GM12878 (cell line): ENCODE measurements around the gene NAP1L5.

Source experiments
- ATF7 ChIP-seq: fragments of 450-650 bp; IDR thresholded peaks from 2 replicates; pipeline ENCODE4 v1.6.1; 2016; ENCODE audit warnings: low read depth, mild to moderate bottlenecking
- CHD4 ChIP-seq: fragments of 200-600 bp; sonication (generic); IDR thresholded peaks from 2 replicates; pipeline ENCODE4 v1.6.1; 2016; ENCODE audit warnings: mild to moderate bottlenecking
- EGR1 ChIP-seq, 2 experiments: IDR thresholded peaks; 1 replicate in 1 of 2; 2 replicates in 1 of 2; pipeline ENCODE4 v1.6.1; 2011 to 2012; ENCODE audit warnings: low read depth in 2 of 2, low read length in 2 of 2, borderline replicate concordance in 1 of 2, mild to moderate bottlenecking in 1 of 2, moderate library complexity in 1 of 2
- POLR2AphosphoS5 ChIP-seq: IDR thresholded peaks from 2 replicates; pipeline ENCODE4 v1.6.1; 2011; ENCODE audit warnings: mild to moderate bottlenecking, low read length, inconsistent platforms
- TCF12 ChIP-seq: IDR thresholded peaks from 2 replicates; pipeline ENCODE4 v1.6.1; 2011; ENCODE audit warnings: low read depth, mild to moderate bottlenecking, low read length
- ZNF217 ChIP-seq: fragments of 450-650 bp; IDR thresholded peaks from 2 replicates; pipeline ENCODE4 v1.6.1; 2017; ENCODE audit warnings: antibody characterized with exemption, mild to moderate bottlenecking
- TF ChIP-seq, protein P1 (sequence below), 3 experiments: IDR thresholded peaks in 2 of 3; conservative IDR thresholded peaks in 1 of 3; 2 replicates each; pipeline ENCODE4 v1.5.1; 2011; ENCODE audit warnings: low read depth in 3 of 3, low read length in 3 of 3, mild to moderate bottlenecking in 3 of 3, control low read depth in 2 of 3, moderate library complexity in 2 of 3, inconsistent platforms in 1 of 3, mixed read lengths in 1 of 3; ENCODE audit not compliant: control insufficient read depth in 2 of 3, insufficient read depth in 1 of 3; ENCODE audit errors: extremely low read depth in 1 of 3
- TF ChIP-seq, protein P2 (sequence below): IDR thresholded peaks from 2 replicates; pipeline ENCODE4 v1.6.1; 2011; ENCODE audit warnings: low read depth, mild to moderate bottlenecking, low read length, moderate library complexity, borderline replicate concordance; ENCODE audit errors: extremely low read depth
- TF ChIP-seq, protein P3 (sequence below): IDR thresholded peaks from 2 replicates; pipeline ENCODE4 v1.6.1; 2012; ENCODE audit warnings: improper control_type of control experiment, low read depth, low read length; ENCODE audit not compliant: insufficient replicate concordance

DNA sequence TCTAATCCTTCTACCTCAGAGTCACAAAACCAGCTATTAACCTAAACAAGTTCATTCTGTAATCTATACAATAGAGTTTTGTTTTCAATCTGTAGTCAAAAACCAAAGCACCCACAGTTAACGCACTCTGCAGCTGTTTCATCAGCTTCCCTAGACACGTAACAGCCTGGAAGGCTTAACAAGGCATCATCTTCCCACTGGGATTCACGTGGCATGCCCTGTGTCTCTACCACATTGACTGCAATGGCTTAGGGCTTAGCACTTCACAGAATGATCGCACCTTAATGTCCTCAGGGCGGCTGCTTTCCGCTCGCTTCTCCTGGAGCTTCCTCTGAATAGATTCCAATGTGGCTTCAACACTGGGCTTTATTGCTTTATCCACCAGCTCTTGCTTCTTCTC is 49.7 kb upstream of the NAP1L5 start:
- TF ChIP-seq, protein P1, sequence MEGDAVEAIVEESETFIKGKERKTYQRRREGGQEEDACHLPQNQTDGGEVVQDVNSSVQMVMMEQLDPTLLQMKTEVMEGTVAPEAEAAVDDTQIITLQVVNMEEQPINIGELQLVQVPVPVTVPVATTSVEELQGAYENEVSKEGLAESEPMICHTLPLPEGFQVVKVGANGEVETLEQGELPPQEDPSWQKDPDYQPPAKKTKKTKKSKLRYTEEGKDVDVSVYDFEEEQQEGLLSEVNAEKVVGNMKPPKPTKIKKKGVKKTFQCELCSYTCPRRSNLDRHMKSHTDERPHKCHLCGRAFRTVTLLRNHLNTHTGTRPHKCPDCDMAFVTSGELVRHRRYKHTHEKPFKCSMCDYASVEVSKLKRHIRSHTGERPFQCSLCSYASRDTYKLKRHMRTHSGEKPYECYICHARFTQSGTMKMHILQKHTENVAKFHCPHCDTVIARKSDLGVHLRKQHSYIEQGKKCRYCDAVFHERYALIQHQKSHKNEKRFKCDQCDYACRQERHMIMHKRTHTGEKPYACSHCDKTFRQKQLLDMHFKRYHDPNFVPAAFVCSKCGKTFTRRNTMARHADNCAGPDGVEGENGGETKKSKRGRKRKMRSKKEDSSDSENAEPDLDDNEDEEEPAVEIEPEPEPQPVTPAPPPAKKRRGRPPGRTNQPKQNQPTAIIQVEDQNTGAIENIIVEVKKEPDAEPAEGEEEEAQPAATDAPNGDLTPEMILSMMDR (IDR thresholded peaks at IDR 0.05 in 2 of 3, conservative IDR thresholded peaks at IDR 0.05 in 1 of 3; ENCODE audit: control insufficient read depth in 2 of 3, extremely low read depth in 1 of 3, insufficient read depth in 1 of 3, low read depth in 3 of 3, low read length in 3 of 3) = no peak
- TF ChIP-seq ATF7 (no peak), POLR2AphosphoS5 (no peak), TCF12 (no peak), EGR1 (IDR thresholded peaks at IDR 0.05; ENCODE audit: borderline replicate concordance in 1 of 2, low read depth in 2 of 2, low read length in 2 of 2) (no peak), ZNF217 (no peak), CHD4 (no peak)
- TF ChIP-seq, protein P2, sequence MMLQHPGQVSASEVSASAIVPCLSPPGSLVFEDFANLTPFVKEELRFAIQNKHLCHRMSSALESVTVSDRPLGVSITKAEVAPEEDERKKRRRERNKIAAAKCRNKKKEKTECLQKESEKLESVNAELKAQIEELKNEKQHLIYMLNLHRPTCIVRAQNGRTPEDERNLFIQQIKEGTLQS = no peak
- TF ChIP-seq, protein P3, sequence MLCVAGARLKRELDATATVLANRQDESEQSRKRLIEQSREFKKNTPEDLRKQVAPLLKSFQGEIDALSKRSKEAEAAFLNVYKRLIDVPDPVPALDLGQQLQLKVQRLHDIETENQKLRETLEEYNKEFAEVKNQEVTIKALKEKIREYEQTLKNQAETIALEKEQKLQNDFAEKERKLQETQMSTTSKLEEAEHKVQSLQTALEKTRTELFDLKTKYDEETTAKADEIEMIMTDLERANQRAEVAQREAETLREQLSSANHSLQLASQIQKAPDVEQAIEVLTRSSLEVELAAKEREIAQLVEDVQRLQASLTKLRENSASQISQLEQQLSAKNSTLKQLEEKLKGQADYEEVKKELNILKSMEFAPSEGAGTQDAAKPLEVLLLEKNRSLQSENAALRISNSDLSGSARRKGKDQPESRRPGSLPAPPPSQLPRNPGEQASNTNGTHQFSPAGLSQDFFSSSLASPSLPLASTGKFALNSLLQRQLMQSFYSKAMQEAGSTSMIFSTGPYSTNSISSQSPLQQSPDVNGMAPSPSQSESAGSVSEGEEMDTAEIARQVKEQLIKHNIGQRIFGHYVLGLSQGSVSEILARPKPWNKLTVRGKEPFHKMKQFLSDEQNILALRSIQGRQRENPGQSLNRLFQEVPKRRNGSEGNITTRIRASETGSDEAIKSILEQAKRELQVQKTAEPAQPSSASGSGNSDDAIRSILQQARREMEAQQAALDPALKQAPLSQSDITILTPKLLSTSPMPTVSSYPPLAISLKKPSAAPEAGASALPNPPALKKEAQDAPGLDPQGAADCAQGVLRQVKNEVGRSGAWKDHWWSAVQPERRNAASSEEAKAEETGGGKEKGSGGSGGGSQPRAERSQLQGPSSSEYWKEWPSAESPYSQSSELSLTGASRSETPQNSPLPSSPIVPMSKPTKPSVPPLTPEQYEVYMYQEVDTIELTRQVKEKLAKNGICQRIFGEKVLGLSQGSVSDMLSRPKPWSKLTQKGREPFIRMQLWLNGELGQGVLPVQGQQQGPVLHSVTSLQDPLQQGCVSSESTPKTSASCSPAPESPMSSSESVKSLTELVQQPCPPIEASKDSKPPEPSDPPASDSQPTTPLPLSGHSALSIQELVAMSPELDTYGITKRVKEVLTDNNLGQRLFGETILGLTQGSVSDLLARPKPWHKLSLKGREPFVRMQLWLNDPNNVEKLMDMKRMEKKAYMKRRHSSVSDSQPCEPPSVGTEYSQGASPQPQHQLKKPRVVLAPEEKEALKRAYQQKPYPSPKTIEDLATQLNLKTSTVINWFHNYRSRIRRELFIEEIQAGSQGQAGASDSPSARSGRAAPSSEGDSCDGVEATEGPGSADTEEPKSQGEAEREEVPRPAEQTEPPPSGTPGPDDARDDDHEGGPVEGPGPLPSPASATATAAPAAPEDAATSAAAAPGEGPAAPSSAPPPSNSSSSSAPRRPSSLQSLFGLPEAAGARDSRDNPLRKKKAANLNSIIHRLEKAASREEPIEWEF = no peak
